Activated CD4-positive, alpha-beta memory T cell treated with anti-CD3 and anti-CD28 coated beads, Interleukin-2, amount 10 ng/mL, durations not matched to agents 7 days and 5 days (primary cell): Measurements from ENCODE around the gene DSCAML1. TPM values are rescaled to one million over a fixed set of nuclear protein-coding genes. Genes with fewer than 3 reads are reported as not detected.

Source experiments
- CTCF ChIA-PET: fragments of 350-600 bp; sonication (Branson Sonifier 250); formaldehyde crosslinking; loops from one replicate; lab custom pipeline; 2021; ENCODE audit warnings: antibody characterized with exemption, inconsistent platforms; lab: Charles Lee
- POLR2A ChIA-PET: fragments of 350-600 bp; sonication (Branson Sonifier 250); formaldehyde crosslinking; loops from one replicate; lab custom pipeline; 2021; ENCODE audit warnings: antibody characterized with exemption; lab: Charles Lee
- DNase-seq: peaks from one replicate; pipeline ENCODE4 v3.0.0-alpha.2; 2020
- H3K27ac Mint-ChIP-seq: one replicate; pipeline ENCODE4 v1.8.0; 2021; ENCODE audit warnings: mild to moderate bottlenecking, mixed read lengths
- H3K27me3 Mint-ChIP-seq: one replicate; pipeline ENCODE4 v1.8.0; 2021; ENCODE audit warnings: mixed read lengths
- H3K36me3 Mint-ChIP-seq: one replicate; pipeline ENCODE4 v1.8.0; 2021; ENCODE audit warnings: low read depth, mixed read lengths
- H3K4me1 Mint-ChIP-seq: one replicate; pipeline ENCODE4 v1.8.0; 2021; ENCODE audit warnings: mixed read lengths
- H3K4me3 Mint-ChIP-seq: one replicate; pipeline ENCODE4 v1.8.0; 2021; ENCODE audit warnings: mild to moderate bottlenecking, mixed read lengths
- H3K9me3 Mint-ChIP-seq: one replicate; pipeline ENCODE4 v1.8.0; 2021; ENCODE audit warnings: mixed read lengths
- total RNA-seq, 2 experiments: library from RNA; stranded (reverse); gene quantifications; one replicate each; pipeline ENCODE4 v1.2.3, GENCODE V29; 2021

Gene DSCAML1
- total RNA-seq, 2 experiments from 2014 or later, result 0.03 TPM; not detected in 1

GRCh38 chr11:117643606-117644300 is 153.3 kb downstream of the DSCAML1 start:
- Mint-ChIP-seq H3K4me3 (no peak overlapping the region), H3K27ac (no peak overlapping the region), H3K4me1 (no peaks in the 10 kb centered on the region)

GRCh38 chr11:117642835-117643234 is 154.2 kb downstream of the DSCAML1 start:
- ChIA-PET CTCF (no interaction called here), POLR2A (no interaction called here)
- no peak overlapping the region for H3K27ac Mint-ChIP-seq
- H3K36me3 Mint-ChIP-seq, result no peaks in the 10 kb centered on the region
- H3K4me3 Mint-ChIP-seq, result no peak overlapping the region
- H3K4me1 Mint-ChIP-seq, result no peaks in the 10 kb centered on the region
- no peak for DNase-seq
- no peaks in the 10 kb centered on the region for H3K9me3 Mint-ChIP-seq
- H3K27me3 Mint-ChIP-seq, result no peaks in the 10 kb centered on the region

More at GRCh38 chr11:117643606-117644300, 153.3 kb downstream of the DSCAML1 start:
- Mint-ChIP-seq H3K36me3 (no peaks in the 10 kb centered on the region), H3K9me3 (no peaks in the 10 kb centered on the region), H3K27me3 (no peaks in the 10 kb centered on the region)
- ChIA-PET POLR2A (no interaction called here), CTCF (no interaction called here)
- DNase-seq, result no peak

GRCh38 chr11:117642396-117642795 is 154.6 kb downstream of the DSCAML1 start:
- no peaks in the 10 kb centered on the region for H3K36me3 Mint-ChIP-seq
- no peak overlapping the region for H3K4me3 Mint-ChIP-seq
- H3K27me3 Mint-ChIP-seq, result no peaks in the 10 kb centered on the region
- no peaks in the 10 kb centered on the region for H3K4me1 Mint-ChIP-seq
- no peak for DNase-seq
- H3K27ac Mint-ChIP-seq, result no peak overlapping the region
- ChIA-PET CTCF (interaction anchor here (0.7 kb wide), 1 partner anchor 11 kb away, joined by 3 read pairs; no protein-coding TSS in a partner anchor), POLR2A (no interaction called here)
- H3K9me3 Mint-ChIP-seq, result no peaks in the 10 kb centered on the region

- no peak for DNase-seq
- Mint-ChIP-seq H3K27me3 (peaks cover 3% of the 10 kb centered on the region), H3K4me1 (no peaks in the 10 kb centered on the region), H3K9me3 (no peaks in the 10 kb centered on the region), H3K4me3 (no peak overlapping the region), H3K36me3 (no peaks in the 10 kb centered on the region), H3K27ac (no peak overlapping the region)
- POLR2A ChIA-PET, result no interaction called here
- CTCF ChIA-PET, result interaction anchor here (0.7 kb wide), 1 partner anchor 10 kb away, joined by 3 read pairs; no protein-coding TSS in a partner anchor
These were observed 155.8 kb downstream of the DSCAML1 start for GRCh38 chr11:117641008-117641915.

- no peak for DNase-seq
- Mint-ChIP-seq H3K4me3 (no peak overlapping the region), H3K36me3 (no peaks in the 10 kb centered on the region), H3K27me3 (peaks cover 14% of the 10 kb centered on the region), H3K9me3 (no peaks in the 10 kb centered on the region), H3K27ac (no peak overlapping the region), H3K4me1 (no peaks in the 10 kb centered on the region)
- ChIA-PET POLR2A (no interaction called here), CTCF (no interaction called here)
These were observed 157.0 kb downstream of the DSCAML1 start for GRCh38 chr11:117640041-117640440.

- DNase-seq, result no peak
- peaks cover 14% of the 10 kb centered on the region for H3K27me3 Mint-ChIP-seq
- ChIA-PET POLR2A (no interaction called here), CTCF (no interaction called here)
- H3K27ac Mint-ChIP-seq, result no peak overlapping the region
- H3K4me1 Mint-ChIP-seq, result no peaks in the 10 kb centered on the region
- no peaks in the 10 kb centered on the region for H3K36me3 Mint-ChIP-seq
- no peak overlapping the region for H3K4me3 Mint-ChIP-seq
- H3K9me3 Mint-ChIP-seq, result no peaks in the 10 kb centered on the region
These were observed 157.4 kb downstream of the DSCAML1 start for GRCh38 chr11:117639601-117640000.

- no peak for DNase-seq
- no peaks in the 10 kb centered on the region for H3K36me3 Mint-ChIP-seq
- H3K27me3 Mint-ChIP-seq, result peaks cover 14% of the 10 kb centered on the region
- H3K9me3 Mint-ChIP-seq, result no peaks in the 10 kb centered on the region
- H3K4me1 Mint-ChIP-seq, result no peaks in the 10 kb centered on the region
- CTCF ChIA-PET, result no interaction called here
- no peak overlapping the region for H3K4me3 Mint-ChIP-seq
- POLR2A ChIA-PET, result no interaction called here
- no peak overlapping the region for H3K27ac Mint-ChIP-seq
These were observed 158.0 kb downstream of the DSCAML1 start for GRCh38 chr11:117638911-117639543.

GRCh38 chr11:117634756-117635603 is 162.0 kb downstream of the DSCAML1 start:
- ChIA-PET POLR2A (no interaction called here), CTCF (interaction anchor here (1.1 kb wide), 1 partner anchor 14 kb away, joined by 3 read pairs; no protein-coding TSS in a partner anchor)
- Mint-ChIP-seq H3K4me1 (no peaks in the 10 kb centered on the region), H3K9me3 (no peaks in the 10 kb centered on the region), H3K36me3 (no peaks in the 10 kb centered on the region), H3K4me3 (no peak overlapping the region), H3K27ac (no peak overlapping the region), H3K27me3 (peaks cover 14% of the 10 kb centered on the region)
- no peak for DNase-seq

- Mint-ChIP-seq H3K9me3 (no peaks in the 10 kb centered on the region), H3K27me3 (peaks cover 14% of the 10 kb centered on the region), H3K4me1 (no peaks in the 10 kb centered on the region), H3K27ac (no peak overlapping the region), H3K36me3 (no peaks in the 10 kb centered on the region), H3K4me3 (no peak overlapping the region)
- POLR2A ChIA-PET, result no interaction called here
- CTCF ChIA-PET, result interaction anchor here (1.1 kb wide), 1 partner anchor 13 kb away, joined by 3 read pairs; no protein-coding TSS in a partner anchor
- no peak for DNase-seq
These were observed 162.8 kb downstream of the DSCAML1 start for GRCh38 chr11:117633976-117634755.

- Mint-ChIP-seq H3K36me3 (no peaks in the 10 kb centered on the region), H3K27me3 (peaks cover 14% of the 10 kb centered on the region), H3K9me3 (no peaks in the 10 kb centered on the region), H3K4me1 (no peaks in the 10 kb centered on the region), H3K4me3 (no peak overlapping the region), H3K27ac (no peak overlapping the region)
- POLR2A ChIA-PET, result no interaction called here
- CTCF ChIA-PET, result no interaction called here
- DNase-seq, result no peak
These were observed 163.7 kb downstream of the DSCAML1 start for GRCh38 chr11:117633186-117633754.

GRCh38 chr11:117632306-117632705 is 164.7 kb downstream of the DSCAML1 start:
- Mint-ChIP-seq H3K27me3 (peaks cover 14% of the 10 kb centered on the region), H3K27ac (no peak overlapping the region), H3K4me1 (no peaks in the 10 kb centered on the region), H3K9me3 (no peaks in the 10 kb centered on the region), H3K4me3 (no peak overlapping the region), H3K36me3 (no peaks in the 10 kb centered on the region)
- no peak for DNase-seq
- ChIA-PET POLR2A (no interaction called here), CTCF (no interaction called here)
